HFFc6 (cell line): ENCODE measurements around the gene MXI1. TPM values are rescaled to one million over a fixed set of nuclear protein-coding genes. Genes with fewer than 3 reads are reported as not detected.
"Not testable (repeated sequence)": the region's sequence is repeated elsewhere in the genome, so short reads cannot be mapped to it uniquely, and the experiment has no call there.

Experiments
- DNase-seq: peaks from one replicate; pipeline ENCODE4 v3.0.0-alpha.2; 2018
- H3K27ac Mint-ChIP-seq: 2 replicates; pipeline ENCODE4 v1.8.0; 2020; ENCODE audit warnings: mild to moderate bottlenecking, mixed read lengths
- H3K27me3 Mint-ChIP-seq: 2 replicates; pipeline ENCODE4 v1.8.0; 2021; ENCODE audit warnings: mild to moderate bottlenecking, moderate library complexity, mixed read lengths; ENCODE audit not compliant: insufficient read depth
- H3K36me3 Mint-ChIP-seq: 2 replicates; pipeline ENCODE4 v1.8.0; 2021; ENCODE audit warnings: low read depth, mixed read lengths
- H3K4me1 Mint-ChIP-seq: 2 replicates; pipeline ENCODE4 v1.8.0; 2020; ENCODE audit warnings: low read depth, mixed read lengths
- H3K4me3 Mint-ChIP-seq: 2 replicates; pipeline ENCODE4 v1.8.0; 2020; ENCODE audit warnings: mild to moderate bottlenecking, moderate library complexity, mixed read lengths
- H3K9me3 Mint-ChIP-seq: 2 replicates; pipeline ENCODE4 v1.8.0; 2020; ENCODE audit warnings: mild to moderate bottlenecking, mixed read lengths
- total RNA-seq, 6 experiments: library from RNA; stranded (reverse); fragmentation: NEBNext Ultra II Directional; extraction: Animal tissue kit (Norgen Biotek cat#: 25700); gene quantifications; 2 replicates in 1 of 6; 3 replicates in 5 of 6; pipeline ENCODE4 v1.2.3, GENCODE V29; 2021
- TF ChIP-seq, protein P1 (sequence below): fragments of 200-600 bp; sonication (generic); IDR thresholded peaks from 2 replicates; pipeline ENCODE4 v1.5.0; 2021; ENCODE audit warnings: antibody characterized with exemption, mild to moderate bottlenecking

Gene MXI1
- total RNA-seq, 6 experiments from 2014 or later, result 5.2 to 11.2 (median 6.2) TPM

DNA sequence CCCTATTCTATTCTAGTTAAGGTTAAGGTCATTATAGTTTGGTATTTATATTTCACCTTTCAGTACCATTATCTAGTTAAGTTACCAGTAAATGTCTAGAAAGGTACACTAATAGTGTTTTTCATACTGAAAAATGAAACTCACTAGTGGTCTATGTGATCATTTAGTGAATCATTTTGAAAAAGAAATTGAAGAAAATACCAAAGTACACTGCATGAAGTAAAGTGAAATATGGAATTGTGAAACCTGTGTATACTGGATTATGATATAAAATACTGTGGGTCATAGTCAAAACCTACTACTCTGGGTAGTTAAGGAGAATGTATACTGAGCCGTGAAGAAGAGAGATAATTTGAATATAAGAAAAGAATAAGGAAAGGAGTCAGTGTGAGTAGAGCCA lies 44.0 kb downstream of the MXI1 start:
- not testable (repeated sequence) for DNase-seq, H3K36me3 Mint-ChIP-seq, H3K27ac Mint-ChIP-seq, H3K9me3 Mint-ChIP-seq, H3K4me1 Mint-ChIP-seq, H3K4me3 Mint-ChIP-seq, H3K27me3 Mint-ChIP-seq

DNA sequence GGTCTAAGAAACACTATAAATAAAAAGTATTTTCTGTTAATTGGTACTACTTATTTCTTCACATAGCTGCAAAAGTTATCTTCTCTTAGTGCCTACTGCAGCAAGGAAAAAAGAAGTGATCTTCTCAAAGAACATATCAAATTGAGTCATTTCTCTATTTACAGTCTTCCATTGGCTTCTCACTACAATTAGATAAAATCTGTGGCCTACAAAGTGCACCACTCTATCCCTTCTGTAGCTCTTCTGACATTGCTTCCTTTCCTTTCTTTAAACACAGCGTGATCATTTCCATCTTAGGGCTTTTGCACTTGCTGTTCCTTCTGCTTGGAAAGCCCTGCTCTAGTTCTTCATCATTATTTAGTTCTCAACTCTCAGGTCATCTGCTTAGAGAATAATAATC lies 44.7 kb downstream of the MXI1 start:
- Mint-ChIP-seq H3K4me3 (no peak overlapping the region), H3K27ac (no peak overlapping the region)
- no peak for DNase-seq

DNA sequence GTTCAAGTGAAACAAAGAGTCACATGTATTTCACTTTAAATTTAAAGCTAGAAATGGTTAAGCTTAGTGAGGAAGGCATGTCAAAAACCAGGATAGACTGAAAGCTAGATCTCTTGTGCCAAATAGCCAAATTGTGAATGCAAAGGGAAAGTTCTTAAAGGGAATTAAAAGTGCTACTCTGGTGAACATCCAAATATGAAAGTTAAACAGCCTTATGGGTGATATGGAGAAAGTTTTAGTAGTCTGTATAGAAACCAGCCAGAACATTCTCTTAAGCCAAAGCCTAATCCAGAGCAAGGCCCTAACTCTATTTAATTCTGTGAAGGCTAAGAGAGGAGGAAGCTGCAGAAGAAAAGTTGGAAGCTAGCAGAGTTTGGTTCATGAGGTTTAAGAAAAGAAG lies 47.1 kb downstream of the MXI1 start:
- TF ChIP-seq, protein P1, sequence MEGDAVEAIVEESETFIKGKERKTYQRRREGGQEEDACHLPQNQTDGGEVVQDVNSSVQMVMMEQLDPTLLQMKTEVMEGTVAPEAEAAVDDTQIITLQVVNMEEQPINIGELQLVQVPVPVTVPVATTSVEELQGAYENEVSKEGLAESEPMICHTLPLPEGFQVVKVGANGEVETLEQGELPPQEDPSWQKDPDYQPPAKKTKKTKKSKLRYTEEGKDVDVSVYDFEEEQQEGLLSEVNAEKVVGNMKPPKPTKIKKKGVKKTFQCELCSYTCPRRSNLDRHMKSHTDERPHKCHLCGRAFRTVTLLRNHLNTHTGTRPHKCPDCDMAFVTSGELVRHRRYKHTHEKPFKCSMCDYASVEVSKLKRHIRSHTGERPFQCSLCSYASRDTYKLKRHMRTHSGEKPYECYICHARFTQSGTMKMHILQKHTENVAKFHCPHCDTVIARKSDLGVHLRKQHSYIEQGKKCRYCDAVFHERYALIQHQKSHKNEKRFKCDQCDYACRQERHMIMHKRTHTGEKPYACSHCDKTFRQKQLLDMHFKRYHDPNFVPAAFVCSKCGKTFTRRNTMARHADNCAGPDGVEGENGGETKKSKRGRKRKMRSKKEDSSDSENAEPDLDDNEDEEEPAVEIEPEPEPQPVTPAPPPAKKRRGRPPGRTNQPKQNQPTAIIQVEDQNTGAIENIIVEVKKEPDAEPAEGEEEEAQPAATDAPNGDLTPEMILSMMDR, result no peak
- no peak for DNase-seq
- Mint-ChIP-seq H3K36me3 (no peaks in the 10 kb centered on the region), H3K27me3 (no peaks in the 10 kb centered on the region), H3K9me3 (no peaks in the 10 kb centered on the region), H3K4me3 (no peak overlapping the region), H3K4me1 (peaks cover 8% of the 10 kb centered on the region), H3K27ac (no peak overlapping the region)

More for the DNA sequence above, 44.7 kb downstream of the MXI1 start:
- TF ChIP-seq, protein P1, result no peak
- H3K4me1 Mint-ChIP-seq, result peaks cover 8% of the 10 kb centered on the region
- H3K36me3 Mint-ChIP-seq, result no peaks in the 10 kb centered on the region
- H3K27me3 Mint-ChIP-seq, result no peaks in the 10 kb centered on the region
- no peaks in the 10 kb centered on the region for H3K9me3 Mint-ChIP-seq

DNA sequence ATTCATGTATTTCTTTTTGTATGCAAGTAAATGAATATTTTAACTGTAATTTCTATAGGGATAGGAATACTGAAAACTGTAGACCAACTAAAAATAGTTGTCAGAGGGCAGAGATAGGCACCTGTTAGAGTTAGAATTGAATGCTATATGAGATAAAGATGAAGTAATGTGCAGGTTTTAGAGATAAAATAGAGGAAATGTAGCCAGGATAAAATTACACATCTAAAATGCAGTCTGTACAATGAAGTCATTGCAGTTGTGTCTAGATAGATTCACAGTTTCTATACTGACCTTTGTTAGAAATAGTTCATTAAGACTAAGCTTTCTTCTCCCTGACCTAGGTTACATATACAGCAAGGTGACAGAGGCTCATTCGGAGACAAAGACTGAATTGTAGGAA lies 51.1 kb downstream of the MXI1 start:
- H3K4me3 Mint-ChIP-seq, result no peak overlapping the region

DNA sequence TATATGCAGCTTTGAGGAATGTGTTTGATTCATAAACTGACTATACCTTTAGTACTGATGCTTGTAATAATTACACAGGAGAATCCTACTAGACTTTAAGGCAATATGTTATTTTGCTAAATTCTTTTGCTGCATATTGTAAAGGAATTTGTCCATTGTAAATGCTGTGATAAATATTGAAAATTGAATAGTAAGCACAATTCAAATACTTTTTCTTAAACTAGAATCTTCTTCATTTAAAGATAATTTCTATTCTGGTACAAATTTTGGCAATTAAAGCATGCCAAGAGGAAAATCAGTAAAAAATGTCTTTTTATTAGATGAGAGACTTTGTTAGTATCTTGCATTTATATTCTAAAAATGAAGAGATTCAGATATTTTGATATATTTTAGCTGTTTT lies 51.9 kb downstream of the MXI1 start:
- DNase-seq, result no peak
- Mint-ChIP-seq H3K36me3 (no peaks in the 10 kb centered on the region), H3K27ac (no peak overlapping the region), H3K4me1 (peaks cover 9% of the 10 kb centered on the region; the same call in 1 of the 2 replicates), H3K4me3 (no peak overlapping the region), H3K27me3 (no peaks in the 10 kb centered on the region), H3K9me3 (no peaks in the 10 kb centered on the region)
- TF ChIP-seq, protein P1, result no peak

More for the DNA sequence above, 51.1 kb downstream of the MXI1 start:
- TF ChIP-seq, protein P1, result no peak
- no peak for DNase-seq
- Mint-ChIP-seq H3K36me3 (no peaks in the 10 kb centered on the region), H3K9me3 (no peaks in the 10 kb centered on the region), H3K27me3 (no peaks in the 10 kb centered on the region), H3K4me1 (peaks cover 9% of the 10 kb centered on the region; the same call in 1 of the 2 replicates), H3K27ac (no peak overlapping the region)

GRCh38 chr10:110260746-110261477 lies 53.5 kb downstream of the MXI1 start:
- peak overlapping the region; percentile 29; the same call in 1 of the 2 replicates for H3K27ac Mint-ChIP-seq
- no peaks in the 10 kb centered on the region for H3K9me3 Mint-ChIP-seq
- TF ChIP-seq, protein P1, result no peak
- H3K27me3 Mint-ChIP-seq, result no peaks in the 10 kb centered on the region
- H3K36me3 Mint-ChIP-seq, result no peaks in the 10 kb centered on the region
- peak; percentile 47 for DNase-seq
- H3K4me3 Mint-ChIP-seq, result no peak overlapping the region
- H3K4me1 Mint-ChIP-seq, result peaks cover 9% of the 10 kb centered on the region; the same call in 1 of the 2 replicates
